Measurements from ENCODE around the gene CRYGC. TPM values are rescaled to one million over a fixed set of nuclear protein-coding genes. Genes with fewer than 3 reads are reported as not detected.

CRYGC gene
- total RNA-seq, 4 donors from 2014 or later, result not detected

GRCh38 chr2:208150956-208151355, 21.3 kb upstream of the CRYGC start:
- H3K4me3 ChIP-seq, result no peak overlapping the region
- no peak for DNase-seq (ENCODE audit: low spot score in 2 of 2)
- TF ChIP-seq CTCF (IDR thresholded peaks at IDR 0.05), result no peak
- TF ChIP-seq POLR2A (IDR thresholded peaks at IDR 0.05), result no peak
- TF ChIP-seq EP300 (IDR thresholded peaks at IDR 0.05), result no peak
- WGBS, 2 donors, result 86 to 91% methylated on average over 1 of the region's 1 CpG
- no peaks in the 10 kb centered on the region for H3K36me3 ChIP-seq
- H3K27me3 ChIP-seq, result no peaks in the 10 kb centered on the region
- peaks cover 0 to 8% (median 0%) of the 10 kb centered on the region in 4 donors for H3K9me3 ChIP-seq
- no peak overlapping the region for H3K27ac ChIP-seq
- no peaks in the 10 kb centered on the region for H3K4me1 ChIP-seq

GRCh38 chr2:208150094-208150493, 20.5 kb upstream of the CRYGC start:
- TF ChIP-seq EP300 (IDR thresholded peaks at IDR 0.05) (no peak), CTCF (IDR thresholded peaks at IDR 0.05) (no peak), POLR2A (IDR thresholded peaks at IDR 0.05) (no peak)
- Histone ChIP-seq H3K27me3 (no peaks in the 10 kb centered on the region), H3K27ac (no peak overlapping the region), H3K9me3 (peaks cover 0 to 8% (median 0%) of the 10 kb centered on the region in 4 donors), H3K36me3 (no peaks in the 10 kb centered on the region), H3K4me1 (no peaks in the 10 kb centered on the region), H3K4me3 (no peak overlapping the region)
- DNase-seq (ENCODE audit: low spot score in 2 of 2), result no peak

GRCh38 chr2:208148803-208149202, 19.2 kb upstream of the CRYGC start:
- Histone ChIP-seq H3K36me3 (no peaks in the 10 kb centered on the region), H3K9me3 (peaks cover 0 to 8% (median 0%) of the 10 kb centered on the region in 4 donors), H3K4me3 (no peak overlapping the region), H3K27ac (no peak overlapping the region), H3K4me1 (no peaks in the 10 kb centered on the region), H3K27me3 (no peaks in the 10 kb centered on the region)
- DNase-seq (ENCODE audit: low spot score in 2 of 2), result no peak
- no peak for TF ChIP-seq EP300 (IDR thresholded peaks at IDR 0.05)
- TF ChIP-seq POLR2A (IDR thresholded peaks at IDR 0.05), result no peak
- WGBS, 2 donors, result 69 to 76% methylated on average over 2 of the region's 2 CpGs

GRCh38 chr2:208147759-208148158, 18.1 kb upstream of the CRYGC start:
- H3K27ac ChIP-seq, result no peak overlapping the region
- DNase-seq (ENCODE audit: low spot score in 2 of 2), result no peak
- TF ChIP-seq CTCF (IDR thresholded peaks at IDR 0.05), result no peak
- TF ChIP-seq POLR2A (IDR thresholded peaks at IDR 0.05), result no peak
- no peak for TF ChIP-seq EP300 (IDR thresholded peaks at IDR 0.05)
- no peak overlapping the region for H3K4me3 ChIP-seq
- no peaks in the 10 kb centered on the region for H3K27me3 ChIP-seq
- 74% methylated on average over 3 of the region's 3 CpGs for WGBS, 2 donors
- H3K36me3 ChIP-seq, result no peaks in the 10 kb centered on the region
- peaks cover 0 to 8% (median 0%) of the 10 kb centered on the region in 4 donors for H3K9me3 ChIP-seq
- H3K4me1 ChIP-seq, result no peaks in the 10 kb centered on the region

GRCh38 chr2:208147008-208147407, 17.4 kb upstream of the CRYGC start:
- no peaks in the 10 kb centered on the region for H3K27me3 ChIP-seq
- no peaks in the 10 kb centered on the region for H3K36me3 ChIP-seq
- no peak overlapping the region for H3K4me3 ChIP-seq
- no peaks in the 10 kb centered on the region for H3K4me1 ChIP-seq
- H3K9me3 ChIP-seq, result peaks cover 0 to 8% (median 0%) of the 10 kb centered on the region in 4 donors
- H3K27ac ChIP-seq, result no peak overlapping the region
- no peak for TF ChIP-seq POLR2A (IDR thresholded peaks at IDR 0.05)
- no peak for TF ChIP-seq EP300 (IDR thresholded peaks at IDR 0.05)
- TF ChIP-seq CTCF (IDR thresholded peaks at IDR 0.05), result no peak
- DNase-seq (ENCODE audit: low spot score in 2 of 2), result no peak

- no peak for DNase-seq (ENCODE audit: low spot score in 2 of 2)
- Histone ChIP-seq H3K27me3 (no peaks in the 10 kb centered on the region), H3K4me1 (no peaks in the 10 kb centered on the region), H3K9me3 (peaks cover 0 to 2% (median 0%) of the 10 kb centered on the region in 4 donors), H3K36me3 (no peaks in the 10 kb centered on the region), H3K4me3 (no peak within 1 kb of the TSS), H3K27ac (no peak within 1 kb of the TSS)
- TF ChIP-seq CTCF (IDR thresholded peaks at IDR 0.05), result no peak
- TF ChIP-seq POLR2A (IDR thresholded peaks at IDR 0.05), result no peak
- no peak for TF ChIP-seq EP300 (IDR thresholded peaks at IDR 0.05)
- 52 to 54% methylated on average over 6 of the region's 6 CpGs for WGBS, 2 donors
Measured at GRCh38 chr2:208146006-208146405, 16.4 kb upstream of the CRYGC start, which contains the start of gene CRYGB. Gene CRYGB, minus strand, starts transcription at chr2:208146158. Its CDS starts 38 bp downstream, at chr2:208146120.

Measured in tibial nerve (tissue), 4 donors.